SJCRH30 (cell line): ENCODE data around the gene TACO1. TPM values are rescaled to one million over a fixed set of nuclear protein-coding genes. Genes with fewer than 3 reads are reported as not detected.

Source experiments
- DNase-seq, 2 experiments: peaks; one replicate each; pipeline ENCODE4 v3.0.0-alpha.2; 2015 to 2020
- H3K27ac ChIP-seq: fragments of 250-450 bp; sonication (Bioruptor Pico); 2 replicates; pipeline ENCODE4 v1.5.1; 2020; ENCODE audit warnings: mild to moderate bottlenecking, moderate library complexity
- H3K27me3 ChIP-seq: fragments of 250-450 bp; sonication (Bioruptor Pico); 2 replicates; pipeline ENCODE4 v1.5.1; 2020; ENCODE audit warnings: mild to moderate bottlenecking, moderate library complexity
- H3K36me3 ChIP-seq: fragments of 250-450 bp; sonication (Bioruptor Pico); 2 replicates; pipeline ENCODE4 v1.5.1; 2020; ENCODE audit warnings: mild to moderate bottlenecking, moderate library complexity
- H3K4me1 ChIP-seq: fragments of 250-450 bp; sonication (Bioruptor Pico); 2 replicates; pipeline ENCODE4 v1.5.1; 2020; ENCODE audit warnings: mild to moderate bottlenecking, moderate library complexity
- H3K4me3 ChIP-seq: fragments of 250-450 bp; sonication (Bioruptor Pico); 2 replicates; pipeline ENCODE4 v1.5.1; 2020; ENCODE audit warnings: mild to moderate bottlenecking, moderate library complexity
- H3K9me3 ChIP-seq: fragments of 250-450 bp; sonication (Bioruptor Pico); replicated peaks from 2 replicates; pipeline ENCODE4 v1.5.1; 2020; ENCODE audit warnings: mild to moderate bottlenecking, moderate library complexity
- total RNA-seq: library from RNA; depleted of rRNA; stranded (reverse); fragments of >200 nt; shearing (Covaris generic); gene quantifications from 2 replicates; pipeline ENCODE4 v1.2.3, GENCODE V29; 2014; rRNA removed

The TACO1 gene
- 18.2 and 20.1 TPM in 2 replicates for total RNA-seq

DNA sequence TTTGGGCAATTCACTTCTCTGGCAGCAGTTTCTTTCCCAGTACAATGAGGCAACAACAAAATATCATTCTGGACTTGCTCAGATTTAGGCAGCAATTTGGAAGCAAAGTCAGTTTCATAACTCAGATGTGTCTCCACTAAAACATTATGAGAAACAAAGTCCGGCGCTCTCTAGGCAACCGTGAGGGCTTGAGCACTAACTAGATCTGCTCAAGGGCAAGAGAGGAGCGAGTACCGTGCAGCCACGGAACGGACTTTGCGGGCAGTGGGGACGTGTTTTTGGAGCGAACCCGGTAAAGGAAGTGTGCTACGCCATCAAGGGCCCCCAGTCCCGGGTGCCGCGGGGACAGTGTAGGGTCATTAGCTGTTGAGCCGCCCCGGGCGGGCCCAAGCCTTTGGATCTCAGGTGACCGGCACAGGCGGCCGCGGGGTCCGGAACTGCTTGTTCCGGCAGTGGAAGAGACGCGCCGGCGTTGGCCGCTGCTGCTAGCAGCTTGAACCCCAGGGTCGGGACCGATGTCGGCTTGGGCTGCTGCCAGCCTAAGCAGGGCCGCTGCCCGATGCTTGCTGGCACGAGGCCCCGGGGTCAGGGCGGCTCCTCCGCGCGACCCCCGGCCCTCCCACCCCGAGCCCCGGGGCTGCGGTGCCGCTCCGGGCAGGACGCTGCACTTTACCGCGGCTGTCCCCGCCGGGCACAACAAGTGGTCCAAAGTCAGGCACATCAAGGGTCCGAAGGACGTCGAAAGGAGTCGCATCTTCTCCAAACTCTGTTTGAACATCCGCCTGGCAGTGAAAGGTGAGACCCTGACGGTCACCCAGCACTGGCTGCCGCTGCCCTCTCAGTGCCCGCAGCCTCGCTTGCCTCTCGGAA lies at the start of gene TACO1:
Gene TACO1 (plus strand): TSS at position 327 of the 870 bp plus-strand sequence. CDS start 189 bp downstream, at position 516.
- H3K27ac ChIP-seq: peak within 1 kb of the TSS; percentile 57
- no peaks in the 10 kb centered on the region for H3K4me1 ChIP-seq
- H3K9me3 ChIP-seq: no peaks in the 10 kb centered on the region
- H3K36me3 ChIP-seq: peaks cover 9% of the 10 kb centered on the region; the same call in 1 of the 2 replicates
- peak; percentile 84 to 88 for DNase-seq
- H3K4me3 ChIP-seq: peak within 1 kb of the TSS; percentile 86
- no peaks in the 10 kb centered on the region for H3K27me3 ChIP-seq

DNA sequence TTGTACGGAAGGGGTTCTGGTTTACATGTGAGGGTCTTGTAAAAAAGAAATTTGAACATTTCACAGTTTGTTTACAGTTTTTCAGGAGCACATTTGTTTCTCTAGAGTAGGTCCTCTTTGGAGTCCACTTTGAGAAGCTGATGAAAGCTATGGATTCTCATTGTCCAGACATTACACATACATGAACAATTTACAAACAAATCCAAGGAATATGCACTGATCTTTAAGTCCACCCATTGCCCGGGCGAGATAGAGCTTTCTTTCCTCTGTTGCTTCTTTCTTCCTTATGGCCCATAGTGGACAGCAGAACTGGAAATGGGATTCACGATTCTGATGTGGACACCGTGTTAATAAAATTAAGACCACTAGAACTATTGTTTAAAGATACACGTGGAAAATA lies 48.5 kb upstream of the TACO1 start:
- H3K27ac ChIP-seq: no peak overlapping the region
- H3K36me3 ChIP-seq: no peaks in the 10 kb centered on the region; the same call in 1 of the 2 replicates
- H3K4me1 ChIP-seq: no peaks in the 10 kb centered on the region; the same call in 1 of the 2 replicates
- H3K4me3 ChIP-seq: peak overlapping the region; percentile 83
- H3K9me3 ChIP-seq: no peaks in the 10 kb centered on the region
- no peaks in the 10 kb centered on the region for H3K27me3 ChIP-seq
- DNase-seq: no peak

DNA sequence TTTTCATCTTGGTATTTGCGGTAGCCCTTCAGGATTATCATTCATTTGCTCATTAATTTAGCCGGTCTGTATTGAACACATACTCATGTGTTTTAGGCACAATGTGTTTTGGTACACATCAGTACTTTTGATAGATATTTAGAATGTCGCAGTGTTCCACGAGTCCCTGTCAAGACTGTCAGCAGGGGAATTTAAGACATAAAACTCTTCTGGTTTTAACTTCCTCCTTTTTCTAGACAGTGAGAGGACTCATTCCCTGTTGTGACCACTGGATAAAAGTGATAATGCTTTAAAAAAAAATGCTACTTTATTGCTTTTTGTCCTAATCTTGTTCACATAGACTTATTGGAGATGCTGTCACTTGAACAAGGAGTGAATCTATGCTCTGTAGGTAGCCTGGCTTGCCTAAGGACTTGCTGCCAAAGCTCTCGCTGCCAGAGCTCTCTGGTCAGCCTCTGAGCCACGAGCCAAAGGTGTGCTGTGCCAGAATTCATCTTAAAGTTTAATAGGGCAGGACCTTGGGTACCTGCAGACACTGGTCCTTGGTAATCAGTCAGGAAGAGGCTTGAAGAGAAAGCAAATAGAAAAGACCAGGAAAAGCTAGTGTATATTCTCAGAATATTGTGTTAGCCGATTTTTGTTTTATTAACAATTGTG lies 45.1 kb upstream of the TACO1 start:
- H3K9me3 ChIP-seq: no peaks in the 10 kb centered on the region
- no peaks in the 10 kb centered on the region; the same call in 1 of the 2 replicates for H3K4me1 ChIP-seq
- H3K36me3 ChIP-seq: no peaks in the 10 kb centered on the region; the same call in 1 of the 2 replicates
- H3K27ac ChIP-seq: no peak overlapping the region
- no peak for DNase-seq
- H3K27me3 ChIP-seq: no peaks in the 10 kb centered on the region
- H3K4me3 ChIP-seq: no peak overlapping the region

DNA sequence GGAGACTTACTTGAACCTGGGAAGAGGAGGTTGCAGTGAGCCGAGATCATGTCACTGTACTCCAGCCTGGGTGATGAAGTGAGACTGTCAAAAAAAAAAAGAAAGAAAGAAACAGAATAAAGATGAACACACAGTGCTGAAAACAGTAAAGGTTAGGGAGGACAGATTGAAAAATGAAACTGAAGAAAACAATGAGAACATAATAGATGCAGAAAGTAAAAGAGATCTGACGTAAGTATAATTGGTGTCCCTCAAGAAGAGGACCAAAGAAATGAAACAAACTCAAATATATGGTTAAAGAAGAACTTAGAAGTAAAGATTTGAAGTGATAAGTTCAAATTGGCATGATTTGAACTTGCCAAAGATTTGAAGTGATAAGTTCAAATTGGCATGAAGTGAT lies 43.3 kb upstream of the TACO1 start:
- Histone ChIP-seq H3K27ac (no peak overlapping the region), H3K27me3 (no peaks in the 10 kb centered on the region), H3K9me3 (no peaks in the 10 kb centered on the region), H3K36me3 (no peaks in the 10 kb centered on the region; the same call in 1 of the 2 replicates), H3K4me1 (no peaks in the 10 kb centered on the region; the same call in 1 of the 2 replicates), H3K4me3 (no peak overlapping the region)
- DNase-seq: no peak

DNA sequence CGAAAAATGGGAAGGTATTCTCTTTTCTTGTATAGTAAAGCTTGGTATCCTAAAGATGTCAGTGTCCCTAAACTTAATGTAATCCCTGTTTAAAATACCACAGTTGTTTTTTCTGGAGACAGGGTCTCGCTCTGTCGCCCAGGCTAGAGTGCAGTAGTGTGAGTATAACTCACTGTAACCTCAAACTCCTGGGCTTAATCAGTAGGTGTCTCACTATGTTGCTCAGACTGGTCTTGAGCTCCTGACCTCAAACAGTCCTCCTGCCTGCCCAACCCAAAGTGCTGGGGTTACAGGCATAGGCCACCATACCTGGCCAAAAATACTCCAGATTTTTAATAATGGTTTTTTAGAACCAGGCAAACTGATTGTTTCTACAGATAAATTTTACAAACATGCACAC lies 42.3 kb upstream of the TACO1 start:
- H3K4me1 ChIP-seq: no peaks in the 10 kb centered on the region
- H3K4me3 ChIP-seq: no peak overlapping the region
- no peaks in the 10 kb centered on the region; the same call in 1 of the 2 replicates for H3K36me3 ChIP-seq
- no peaks in the 10 kb centered on the region for H3K27me3 ChIP-seq
- no peak for DNase-seq
- H3K27ac ChIP-seq: no peak overlapping the region
- H3K9me3 ChIP-seq: no peaks in the 10 kb centered on the region

DNA sequence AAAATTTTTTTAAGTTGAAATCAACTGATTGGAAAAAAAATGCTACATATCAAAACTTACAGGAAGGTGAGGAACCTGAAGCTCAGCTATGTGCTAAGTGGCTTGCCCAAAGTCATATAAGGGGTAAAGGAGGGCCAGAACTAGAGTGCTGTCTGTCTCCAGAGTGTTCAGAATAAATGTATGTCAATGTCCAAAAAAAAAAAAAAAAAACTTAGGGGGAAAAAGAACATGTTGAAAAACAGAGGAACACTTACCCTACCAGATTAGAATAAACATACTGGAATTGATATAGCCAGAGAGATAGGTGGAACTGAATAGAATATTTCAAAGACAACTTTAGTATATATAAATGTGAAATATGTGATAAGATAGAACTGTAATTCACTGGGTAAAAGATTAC lies 38.9 kb upstream of the TACO1 start:
- Histone ChIP-seq H3K4me3 (no peak overlapping the region), H3K27me3 (no peaks in the 10 kb centered on the region), H3K4me1 (no peaks in the 10 kb centered on the region), H3K27ac (no peak overlapping the region), H3K36me3 (no peaks in the 10 kb centered on the region; the same call in 1 of the 2 replicates), H3K9me3 (no peaks in the 10 kb centered on the region)
- no peak for DNase-seq

DNA sequence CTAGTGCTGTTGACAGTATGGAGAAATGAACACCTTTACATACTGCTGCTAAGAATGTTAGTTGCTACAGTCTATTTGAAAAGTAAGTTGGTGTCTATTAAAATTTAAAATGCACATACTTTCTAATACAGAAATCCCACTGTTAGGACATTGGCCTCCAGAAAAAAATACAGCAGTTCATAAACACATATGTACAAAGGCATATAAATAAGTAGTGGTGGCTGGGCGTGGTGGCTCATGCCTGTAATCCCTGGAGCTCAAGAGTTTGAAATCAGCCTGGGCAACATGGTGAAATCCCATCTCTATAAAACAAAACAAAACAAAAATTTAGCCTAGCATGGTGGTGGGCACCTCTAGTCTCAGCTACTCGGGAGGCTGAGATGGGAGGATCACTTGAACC lies 37.4 kb upstream of the TACO1 start:
- H3K9me3 ChIP-seq: no peaks in the 10 kb centered on the region
- no peak overlapping the region for H3K27ac ChIP-seq
- H3K4me1 ChIP-seq: no peaks in the 10 kb centered on the region
- no peak overlapping the region for H3K4me3 ChIP-seq
- H3K36me3 ChIP-seq: no peaks in the 10 kb centered on the region
- H3K27me3 ChIP-seq: no peaks in the 10 kb centered on the region
- DNase-seq: no peak

DNA sequence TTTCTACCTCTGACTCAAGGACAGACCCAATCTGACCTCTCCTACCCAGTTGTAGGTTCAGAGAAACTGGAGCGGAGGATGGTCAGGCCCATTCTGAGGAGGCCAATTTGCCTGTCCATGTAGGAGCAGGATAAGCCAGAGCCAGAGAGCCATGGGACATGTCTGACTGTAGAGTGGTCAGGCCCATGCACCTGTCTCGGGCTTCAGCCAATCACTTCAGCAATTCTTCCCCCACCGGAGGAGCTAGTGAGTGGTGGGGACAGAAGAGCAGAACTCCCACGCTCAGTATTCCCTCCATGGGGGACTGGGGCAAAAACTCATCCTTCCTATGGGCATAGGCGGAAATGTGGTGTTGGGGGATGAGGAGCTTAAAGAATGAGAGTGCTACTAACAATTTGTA lies 36.1 kb upstream of the TACO1 start:
- H3K9me3 ChIP-seq: no peaks in the 10 kb centered on the region
- H3K27me3 ChIP-seq: no peaks in the 10 kb centered on the region
- no peaks in the 10 kb centered on the region for H3K36me3 ChIP-seq
- no peak overlapping the region for H3K4me3 ChIP-seq
- H3K4me1 ChIP-seq: no peaks in the 10 kb centered on the region
- DNase-seq: no peak
- H3K27ac ChIP-seq: no peak overlapping the region

DNA sequence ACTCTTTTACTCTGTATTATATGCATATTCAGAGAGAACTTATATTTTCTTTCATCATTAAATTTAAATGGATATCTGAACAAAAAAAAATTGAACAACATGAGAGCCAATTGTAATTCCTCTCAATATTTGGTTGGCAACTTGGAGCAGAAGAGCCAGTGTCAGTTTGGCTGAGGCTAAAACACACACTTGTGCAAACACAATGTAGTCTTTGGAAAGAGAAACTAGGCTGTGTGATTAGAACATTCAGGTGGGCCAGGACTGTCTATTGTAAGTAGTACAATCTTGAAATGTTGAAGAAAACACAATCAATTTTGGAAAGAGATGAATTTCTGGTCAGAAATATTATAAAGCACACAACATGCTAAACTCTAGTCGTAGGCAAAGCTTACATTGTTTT lies 33.5 kb upstream of the TACO1 start:
- H3K4me1 ChIP-seq: no peaks in the 10 kb centered on the region
- H3K27ac ChIP-seq: no peak overlapping the region
- DNase-seq: no peak
- no peaks in the 10 kb centered on the region for H3K36me3 ChIP-seq
- H3K27me3 ChIP-seq: no peaks in the 10 kb centered on the region
- H3K4me3 ChIP-seq: no peak overlapping the region
- no peaks in the 10 kb centered on the region for H3K9me3 ChIP-seq

DNA sequence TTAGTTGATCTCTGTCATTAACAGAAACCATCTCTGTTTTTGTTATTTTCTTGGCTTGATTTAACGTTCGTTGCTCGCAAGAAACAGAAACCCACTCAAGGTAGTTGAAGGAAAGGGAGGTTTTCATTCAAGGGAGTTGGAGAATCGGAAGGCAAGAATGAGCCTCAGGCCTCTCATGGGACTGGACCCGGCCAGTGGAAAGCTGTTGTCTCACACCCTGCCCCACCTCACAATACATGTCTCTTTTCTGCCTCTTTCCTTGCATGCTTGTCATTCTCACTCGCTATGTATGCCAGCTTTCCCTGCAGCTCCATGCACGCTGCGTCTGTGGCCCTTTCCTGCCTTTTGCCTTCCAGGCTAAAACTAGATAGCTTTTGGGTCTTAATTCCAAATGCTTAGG lies 32.1 kb upstream of the TACO1 start:
- no peak overlapping the region for H3K27ac ChIP-seq
- no peaks in the 10 kb centered on the region for H3K4me1 ChIP-seq
- DNase-seq: no peak
- no peak overlapping the region for H3K4me3 ChIP-seq
- no peaks in the 10 kb centered on the region for H3K36me3 ChIP-seq
- H3K9me3 ChIP-seq: no peaks in the 10 kb centered on the region
- H3K27me3 ChIP-seq: no peaks in the 10 kb centered on the region

DNA sequence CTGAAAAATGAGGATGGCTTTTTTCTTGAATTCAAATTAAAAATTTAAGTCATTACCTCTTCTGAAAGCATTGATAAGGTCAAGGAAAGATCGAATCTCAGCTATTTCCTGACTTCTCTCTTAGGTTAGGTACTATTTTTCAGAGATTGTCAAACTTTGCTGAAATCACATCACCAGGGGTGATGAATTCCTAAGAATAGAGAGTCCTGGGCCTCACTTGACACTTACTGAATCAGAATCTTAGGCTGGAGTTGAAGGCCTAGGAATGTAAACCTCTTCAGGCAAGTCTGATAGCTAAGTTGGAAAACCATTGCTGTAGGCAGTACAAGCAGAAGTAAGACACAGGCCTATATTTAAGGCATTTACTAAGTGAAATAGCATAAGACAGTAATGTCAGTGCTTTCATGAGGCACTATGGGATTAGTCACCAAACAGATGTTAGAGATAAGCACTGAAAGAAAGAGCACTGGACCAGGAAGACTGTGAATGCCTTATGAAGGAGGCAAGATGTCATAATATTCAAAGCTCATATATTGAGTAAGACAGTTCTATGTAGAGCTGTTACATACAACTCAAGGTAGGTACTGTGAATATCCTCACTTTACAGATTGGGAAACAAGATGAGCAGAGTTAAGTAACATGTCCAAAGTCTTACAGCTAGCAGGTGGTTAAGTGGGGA lies 28.9 kb upstream of the TACO1 start:
- H3K36me3 ChIP-seq: no peaks in the 10 kb centered on the region
- no peak overlapping the region for H3K4me3 ChIP-seq
- no peaks in the 10 kb centered on the region for H3K4me1 ChIP-seq
- no peaks in the 10 kb centered on the region for H3K27me3 ChIP-seq
- no peak overlapping the region for H3K27ac ChIP-seq
- DNase-seq: no peak
- H3K9me3 ChIP-seq: no peaks in the 10 kb centered on the region

DNA sequence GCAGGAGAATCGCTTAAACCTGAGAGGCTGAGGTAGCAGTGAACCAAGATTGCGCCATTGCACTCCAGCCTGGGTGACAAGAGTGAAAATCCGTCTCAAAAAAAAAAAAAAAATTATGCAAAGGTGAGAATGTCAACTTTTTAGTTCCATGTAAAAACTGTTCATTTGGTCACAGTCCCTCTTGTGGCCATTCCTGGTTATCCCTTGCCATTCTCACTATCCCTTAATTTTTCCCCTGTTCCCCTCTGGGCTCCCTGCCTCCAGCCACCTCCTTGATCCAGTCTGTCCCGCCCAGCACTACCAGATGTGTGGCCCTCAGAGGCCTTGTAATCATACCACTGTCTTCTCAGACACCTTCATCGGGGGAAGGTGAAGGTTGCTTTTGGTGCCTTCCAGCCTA lies 27.1 kb upstream of the TACO1 start:
- no peaks in the 10 kb centered on the region for H3K27me3 ChIP-seq
- H3K4me3 ChIP-seq: no peak overlapping the region
- DNase-seq: peak in 1 of 2 experiments; percentile 17
- no peaks in the 10 kb centered on the region for H3K9me3 ChIP-seq
- H3K36me3 ChIP-seq: no peaks in the 10 kb centered on the region
- no peaks in the 10 kb centered on the region for H3K4me1 ChIP-seq
- no peak overlapping the region for H3K27ac ChIP-seq

DNA sequence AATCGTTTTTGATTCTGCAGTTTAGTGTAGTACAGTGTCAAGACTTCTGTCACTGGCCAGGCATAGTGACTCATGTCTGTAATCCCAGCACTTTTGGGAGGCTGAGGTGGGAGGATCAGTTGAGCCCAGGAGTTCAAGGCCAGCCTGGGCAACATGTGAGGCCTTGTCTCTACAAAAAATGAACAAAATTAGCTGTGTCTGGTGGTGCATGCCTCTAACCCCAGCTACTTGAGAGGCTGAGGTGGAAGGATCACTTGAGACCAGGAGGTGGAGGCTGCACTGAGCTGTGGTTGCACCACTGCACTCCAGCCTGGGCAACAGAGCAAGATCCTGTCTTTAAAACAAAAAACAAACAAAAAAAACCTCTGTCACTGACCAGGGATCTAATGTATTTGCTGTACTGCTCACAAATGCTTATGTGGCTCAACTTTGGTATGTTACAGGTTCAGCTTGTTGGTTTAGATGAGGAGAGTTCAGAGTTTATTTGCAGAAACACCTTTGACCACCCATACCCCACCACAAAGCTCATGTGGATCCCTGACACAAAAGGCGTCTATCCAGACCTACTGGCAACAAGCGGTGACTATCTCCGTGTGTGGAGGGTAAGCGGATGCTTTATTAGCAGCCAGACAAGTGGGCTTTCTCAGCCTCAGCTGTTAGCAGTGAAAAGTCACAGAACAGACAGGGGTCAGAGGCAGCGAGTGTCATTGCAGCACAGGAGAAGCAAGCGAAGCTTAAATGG lies 22.5 kb upstream of the TACO1 start:
- Histone ChIP-seq H3K27me3 (no peaks in the 10 kb centered on the region), H3K27ac (no peak overlapping the region), H3K4me1 (no peaks in the 10 kb centered on the region), H3K4me3 (no peak overlapping the region), H3K9me3 (no peaks in the 10 kb centered on the region), H3K36me3 (peaks cover 12% of the 10 kb centered on the region)
- no peak for DNase-seq

DNA sequence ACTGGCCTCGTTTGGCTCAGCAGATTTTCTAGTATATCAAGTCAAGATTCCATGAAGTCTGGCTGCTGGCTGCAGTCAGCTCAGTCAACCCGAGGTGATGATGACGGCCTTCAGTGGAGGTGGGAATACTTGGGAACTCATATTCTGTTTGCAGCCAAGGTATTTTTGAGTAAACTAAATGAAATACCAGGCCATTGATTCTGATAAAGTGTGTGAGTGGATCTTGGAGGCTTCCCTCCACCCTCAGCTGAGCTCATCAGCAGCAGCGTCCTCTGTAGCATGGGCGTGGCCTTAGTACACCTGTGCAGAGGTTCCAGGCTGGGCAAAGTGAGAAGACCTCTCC lies 22.0 kb upstream of the TACO1 start:
- no peaks in the 10 kb centered on the region for H3K9me3 ChIP-seq
- no peak overlapping the region for H3K4me3 ChIP-seq
- H3K36me3 ChIP-seq: peaks cover 13% of the 10 kb centered on the region
- no peak for DNase-seq
- no peaks in the 10 kb centered on the region for H3K27me3 ChIP-seq
- no peak overlapping the region for H3K27ac ChIP-seq
- no peaks in the 10 kb centered on the region for H3K4me1 ChIP-seq
